A673 (cell line): ENCODE results near the gene COL4A2. TPM values are rescaled to one million over a fixed set of nuclear protein-coding genes. Genes with fewer than 3 reads are reported as not detected.

Source experiments
- BruUV-seq: library from RNA; stranded (reverse); fragments of 400-500 nt; replicated peaks from 2 replicates; lab custom pipeline; 2021; lab: Mats Ljungman, UMichigan
- CTCF ChIA-PET: fragments of 300-600 bp; sonication (Branson Sonifier 250); formaldehyde crosslinking; loops from one replicate; lab custom pipeline; 2022; ENCODE audit warnings: antibody characterized with exemption; lab: Charles Lee
- POLR2A ChIA-PET: fragments of 300-600 bp; sonication (Branson Sonifier 250); formaldehyde crosslinking; loops from one replicate; lab custom pipeline; 2022; ENCODE audit warnings: antibody characterized with exemption; ENCODE audit not compliant: low non-redundant PET; lab: Charles Lee
- DNase-seq: peaks from one replicate; pipeline ENCODE4 v3.0.0-alpha.2; 2015; ENCODE audit warnings: low spot score
- H3K27ac ChIP-seq: fragments of 200-600 bp; sonication (generic); 2 replicates; pipeline ENCODE4 v1.5.1; 2016; ENCODE audit warnings: mixed run types, low read depth, mild to moderate bottlenecking, mixed read lengths, antibody characterized with exemption, low read length; ENCODE audit not compliant: poor library complexity, severe bottlenecking
- H3K27me3 ChIP-seq: fragments of 200-600 bp; sonication (generic); replicated peaks from 2 replicates; pipeline ENCODE4 v1.6.1; 2017; ENCODE audit warnings: mixed run types, low read depth, mild to moderate bottlenecking, mixed read lengths, antibody characterized with exemption, low read length; ENCODE audit not compliant: insufficient read depth, poor library complexity
- H3K36me3 ChIP-seq: fragments of 200-600 bp; sonication (generic); 2 replicates; pipeline ENCODE4 v1.6.1; 2016; ENCODE audit warnings: mixed run types, mild to moderate bottlenecking, mixed read lengths, antibody characterized with exemption, low read length; ENCODE audit not compliant: insufficient read depth, poor library complexity, severe bottlenecking
- H3K4me1 ChIP-seq: fragments of 200-600 bp; sonication (generic); 2 replicates; pipeline ENCODE4 v1.6.1; 2017; ENCODE audit warnings: mixed run types, mild to moderate bottlenecking, mixed read lengths, antibody characterized with exemption, low read length; ENCODE audit not compliant: insufficient read depth, poor library complexity, severe bottlenecking
- H3K4me3 ChIP-seq: fragments of 200-600 bp; sonication (generic); 2 replicates; pipeline ENCODE4 v1.5.1; 2016; ENCODE audit warnings: low read depth, mixed run types, mild to moderate bottlenecking, mixed read lengths, low read length; ENCODE audit not compliant: poor library complexity, severe bottlenecking
- H3K9me3 ChIP-seq: fragments of 200-600 bp; sonication (generic); 2 replicates; pipeline ENCODE4 v1.6.1; 2016; ENCODE audit warnings: mixed run types, low read depth, mild to moderate bottlenecking, mixed read lengths, antibody characterized with exemption, low read length; ENCODE audit not compliant: poor library complexity, severe bottlenecking
- CTCF ChIP-seq: fragments of 300-800, 200-600 bp; sonication (generic); conservative IDR thresholded peaks from 2 replicates; pipeline ENCODE4 v1.5.1; 2017; ENCODE audit warnings: low read depth, mild to moderate bottlenecking, antibody characterized with exemption, low read length, moderate library complexity, mixed read lengths
- EZH2 ChIP-seq: fragments of 200-600 bp; sonication (generic); IDR thresholded peaks from 2 replicates; pipeline ENCODE4 v1.6.1; 2017; ENCODE audit warnings: borderline replicate concordance, low read depth, mild to moderate bottlenecking, mixed read lengths, antibody characterized with exemption, low read length; ENCODE audit not compliant: poor library complexity, severe bottlenecking
- intact Hi-C: fragments of 100-400 bp; cut with micrococcal nuclease; formaldehyde crosslinking; loops from one replicate; pipeline ENCODE4 v1.10.0; 2022; ENCODE audit not compliant: unreplicated experiment
- total RNA-seq: library from RNA; stranded (reverse); gene quantifications from 2 replicates; pipeline ENCODE4 v1.2.3, GENCODE V29; 2021

The COL4A2 gene
- total RNA-seq, 1 experiment from 2014 or later: 184 TPM

- Histone ChIP-seq H3K4me3 (no peak overlapping the region), H3K27me3 (no peaks in the 10 kb centered on the region), H3K36me3 (peaks cover 4% of the 10 kb centered on the region), H3K27ac (no peak overlapping the region), H3K4me1 (no peaks in the 10 kb centered on the region), H3K9me3 (no peaks in the 10 kb centered on the region)
- DNase-seq: no peak
- ChIA-PET POLR2A (interaction anchor here (0.7 kb wide), 1 partner anchor 12 kb away, joined by 3 read pairs; no protein-coding TSS in a partner anchor), CTCF (no interaction called here)
- no TSS peak for BruUV-seq
- intact Hi-C loops: no loop called here
- TF ChIP-seq EZH2 (no peak), CTCF (no peak)
Observed at GRCh38 chr13:110483386-110483968, 176.4 kb downstream of the COL4A2 start.

GRCh38 chr13:110484290-110485048 is 177.4 kb downstream of the COL4A2 start:
- H3K27me3 ChIP-seq: no peaks in the 10 kb centered on the region
- no peak for DNase-seq
- CTCF ChIA-PET: no interaction called here
- peaks cover 4% of the 10 kb centered on the region for H3K36me3 ChIP-seq
- no TSS peak for BruUV-seq
- no peaks in the 10 kb centered on the region for H3K4me1 ChIP-seq
- POLR2A ChIA-PET: no interaction called here
- H3K4me3 ChIP-seq: no peak overlapping the region
- intact Hi-C loops: no loop called here
- no peaks in the 10 kb centered on the region for H3K9me3 ChIP-seq
- TF ChIP-seq EZH2 (no peak), CTCF (no peak)
- H3K27ac ChIP-seq: no peak overlapping the region

GRCh38 chr13:110485604-110486003 is 178.5 kb downstream of the COL4A2 start:
- no peak overlapping the region for H3K27ac ChIP-seq
- no peak for DNase-seq
- no peak overlapping the region for H3K4me3 ChIP-seq
- ChIA-PET CTCF (no interaction called here), POLR2A (no interaction called here)
- intact Hi-C loops: no loop called here
- no peaks in the 10 kb centered on the region for H3K36me3 ChIP-seq
- H3K4me1 ChIP-seq: no peaks in the 10 kb centered on the region
- H3K9me3 ChIP-seq: no peaks in the 10 kb centered on the region
- TF ChIP-seq EZH2: no peak
- TF ChIP-seq CTCF: no peak
- BruUV-seq: no TSS peak
- no peaks in the 10 kb centered on the region for H3K27me3 ChIP-seq
